GM18505 (cell line): Measurements from ENCODE around the gene ADAM19.
A peak's percentile ranks its signal among the peaks of the same experiment; 100 is the strongest.

Source experiments
- ATAC-seq: cut with Tn5 transposase; IDR thresholded peaks from one replicate; pipeline ENCODE4 v1.9.1; 2021; ENCODE audit not compliant: unreplicated experiment
- POLR2A ChIP-seq: IDR thresholded peaks from 4 replicates; pipeline ENCODE4 v1.6.1; 2011; ENCODE audit warnings: borderline replicate concordance; ENCODE audit not compliant: insufficient read depth, insufficient read length; ENCODE audit errors: extremely low read depth

The ADAM19 gene

GRCh38 chr5:157592594-157592993, 17.0 kb upstream of the ADAM19 start:
- TF ChIP-seq POLR2A: no peak
- no peak for ATAC-seq

GRCh38 chr5:157590478-157590877, 14.9 kb upstream of the ADAM19 start:
- ATAC-seq: no peak
- TF ChIP-seq POLR2A: no peak

DNA sequence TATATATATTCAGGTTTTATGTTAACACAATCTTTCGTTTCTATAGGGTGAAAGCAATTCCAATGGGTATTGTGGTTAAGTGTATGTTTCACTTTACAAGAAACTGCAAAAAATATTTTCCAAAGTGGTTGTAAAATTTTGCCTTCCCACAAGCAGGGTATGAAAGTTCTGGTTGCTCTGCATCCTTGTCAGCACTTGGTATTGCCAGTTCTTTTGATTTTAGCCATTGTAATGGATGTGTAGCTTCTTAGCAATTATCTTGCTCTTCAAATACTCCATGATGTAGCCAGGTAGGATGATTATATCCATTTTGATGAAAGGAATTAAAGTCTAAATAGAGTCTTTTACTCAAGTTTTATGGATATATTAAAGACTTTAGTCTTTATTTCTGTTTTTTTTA, 9.1 kb upstream of the ADAM19 start:
- no peak for TF ChIP-seq POLR2A

GRCh38 chr5:157582731-157583620, 7.4 kb upstream of the ADAM19 start:
- TF ChIP-seq POLR2A: no peak
- ATAC-seq: no peak

More for the DNA sequence above, 9.1 kb upstream of the ADAM19 start:
- no peak for ATAC-seq

GRCh38 chr5:157581901-157582300, 6.3 kb upstream of the ADAM19 start:
- TF ChIP-seq POLR2A: no peak
- no peak for ATAC-seq

GRCh38 chr5:157578079-157578780, 2.7 kb upstream of the ADAM19 start:
- ATAC-seq: no peak
- TF ChIP-seq POLR2A: no peak

DNA sequence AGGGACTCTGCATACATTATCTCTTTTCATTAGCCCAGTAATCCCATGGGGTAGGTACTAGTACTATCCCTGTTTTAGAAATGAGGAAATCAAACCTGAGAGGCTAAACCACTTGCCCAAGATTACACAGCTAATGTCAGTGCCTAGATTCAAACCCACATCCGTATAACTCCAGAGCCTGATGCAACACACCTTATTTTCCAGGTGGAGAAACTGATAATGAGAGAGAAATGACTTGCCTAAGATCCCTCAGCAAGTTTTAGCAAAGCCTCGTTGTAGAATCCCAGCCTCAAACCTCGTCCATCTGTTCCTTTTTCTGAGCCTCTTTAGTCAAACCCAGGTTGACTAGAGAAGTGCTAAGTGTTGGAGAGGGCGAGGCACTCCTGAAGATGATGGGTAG, 1.1 kb upstream of the ADAM19 start:
- no peak for ATAC-seq
- TF ChIP-seq POLR2A: no peak

- TF ChIP-seq POLR2A: no peak
- peak; percentile 1 for ATAC-seq
Measured at GRCh38 chr5:157574456-157575380, 857 bp downstream of the ADAM19 start.

- peak; percentile 90 for ATAC-seq
- TF ChIP-seq POLR2A: peak; percentile 54
Measured at GRCh38 chr5:157571357-157571827, 4.2 kb downstream of the ADAM19 start.

DNA sequence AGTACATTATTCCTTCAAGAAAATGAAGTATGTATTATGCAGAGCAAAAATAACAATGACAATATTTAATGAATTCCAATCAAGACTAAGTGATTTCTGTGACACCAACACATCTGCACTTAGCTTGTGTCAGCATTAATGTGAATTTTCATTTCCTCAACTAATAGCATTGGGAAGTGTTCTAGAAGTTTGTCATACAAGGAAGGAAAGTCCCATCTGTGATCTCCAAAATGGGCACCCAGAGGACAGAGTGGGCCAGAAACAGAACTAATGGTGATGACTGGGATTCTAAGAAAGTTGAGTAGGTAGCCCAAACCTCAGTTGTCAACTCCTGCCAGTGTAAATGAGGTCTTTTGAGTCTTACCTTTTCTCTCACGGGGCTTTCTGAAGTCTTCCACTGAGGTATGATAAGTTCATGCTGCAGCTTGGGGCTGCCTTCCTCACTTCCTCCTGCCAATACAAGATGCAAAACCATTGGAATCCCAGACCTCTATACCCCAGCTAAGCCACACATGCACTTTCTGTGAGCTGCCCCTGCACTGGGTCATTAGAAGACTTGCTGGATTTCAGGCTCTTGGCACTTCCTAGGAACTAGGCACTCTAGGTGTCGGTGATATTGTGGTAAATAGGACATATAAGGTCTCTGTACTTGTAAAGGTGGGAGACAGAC, 4.9 kb downstream of the ADAM19 start:
- no peak for TF ChIP-seq POLR2A
- ATAC-seq: peak; percentile 5

DNA sequence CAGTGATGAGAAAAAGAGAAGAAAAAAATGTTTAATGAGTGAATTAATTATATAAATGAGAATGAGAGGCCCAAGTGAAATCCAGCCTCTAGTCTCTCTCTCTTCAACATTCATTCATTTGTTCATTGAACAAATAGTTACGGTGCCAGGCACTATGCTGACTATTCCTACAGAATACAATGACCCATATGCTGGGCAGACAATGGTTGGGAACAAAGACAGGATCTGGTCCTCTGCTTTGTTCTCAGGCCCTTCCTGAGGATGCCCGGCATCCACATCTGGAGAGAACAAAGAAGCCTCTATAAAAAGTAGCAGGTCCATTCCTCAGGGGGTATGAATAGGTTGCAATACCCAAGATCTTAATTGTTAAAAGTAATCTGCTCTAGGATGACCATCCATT, 6.9 kb downstream of the ADAM19 start:
- no peak for TF ChIP-seq POLR2A
- ATAC-seq: no peak

GRCh38 chr5:157568222-157568621, 7.4 kb downstream of the ADAM19 start:
- no peak for TF ChIP-seq POLR2A
- no peak for ATAC-seq

- no peak for TF ChIP-seq POLR2A
- ATAC-seq: no peak
Measured at GRCh38 chr5:157566902-157567489, 8.6 kb downstream of the ADAM19 start.
